Measurements from ENCODE around the gene SCNN1A. TPM values are rescaled to one million over a fixed set of nuclear protein-coding genes. Genes with fewer than 3 reads are reported as not detected.

SCNN1A gene
- total RNA-seq, 1 experiment from 2014 or later = 118 TPM

GRCh38 chr12:6328945-6329702, 46.2 kb downstream of the SCNN1A start:
- ChIA-PET CTCF (interaction anchor here (1.0 kb wide), 1 partner anchor 136 kb away, joined by 3 read pairs; no protein-coding TSS in a partner anchor), POLR2A (interaction anchor here (1.1 kb wide), 1 partner anchor 46 kb away, joined by 5 read pairs; no protein-coding TSS in a partner anchor), RAD21 (ENCODE audit: low non-redundant PET in 1 of 2, low total read pairs in 2 of 2, uncharacterized antibody in 2 of 2, unreplicated experiment in 2 of 2) (no interaction called here)
- ATAC-seq = no peak
- intact Hi-C loops (cut with micrococcal nuclease) = no loop called here
- BruUV-seq (replicated peaks) = no TSS peak
- TF ChIP-seq EZH2 (IDR thresholded peaks at IDR 0.05) (no peak), ZBTB33 (IDR thresholded peaks at IDR 0.05; ENCODE audit: extremely low read depth, insufficient replicate concordance, low read length) (no peak), CBX3 (IDR thresholded peaks at IDR 0.05; ENCODE audit: low read depth) (no peak), MAX (IDR thresholded peaks at IDR 0.05) (no peak), ATF3 (IDR thresholded peaks at IDR 0.05) (no peak), ZNF274 (IDR thresholded peaks at IDR 0.05; ENCODE audit: low read depth, low read length) (no peak), ZFX (IDR thresholded peaks at IDR 0.05) (no peak), SRF (IDR thresholded peaks at IDR 0.05; ENCODE audit: low read depth) (no peak), FOSL1 (IDR thresholded peaks at IDR 0.05; ENCODE audit: low read depth) (no peak), CEBPB (IDR thresholded peaks at IDR 0.05; ENCODE audit: low read depth) (no peak), RAD21 (IDR thresholded peaks at IDR 0.05; ENCODE audit: low read depth) (no peak), SP1 (IDR thresholded peaks at IDR 0.05; ENCODE audit: low read depth) (no peak), ELF1 (IDR thresholded peaks at IDR 0.05; ENCODE audit: borderline replicate concordance, low read depth) (no peak), POLR2AphosphoS5 (IDR thresholded peaks at IDR 0.05; ENCODE audit: low read depth, low read length) (no peak; the same call in 1 of the 2 replicates), TCF7L2 (IDR thresholded peaks at IDR 0.05; ENCODE audit: borderline replicate concordance, extremely low read depth, insufficient read depth, insufficient read length) (no peak), SIN3A (IDR thresholded peaks at IDR 0.05; ENCODE audit: low read depth) (no peak), EGR1 (IDR thresholded peaks at IDR 0.05; ENCODE audit: low read depth) (no peak), CTCF (IDR thresholded peaks at IDR 0.05 in 2 of 3, conservative IDR thresholded peaks at IDR 0.05 in 1 of 3; ENCODE audit: borderline replicate concordance in 1 of 3, insufficient read depth in 1 of 3, low read depth in 2 of 3, low read length in 2 of 3) (no peak), JUND (IDR thresholded peaks at IDR 0.05) (no peak)
- Histone ChIP-seq H3K4me2 (ENCODE audit: low read length) (no peak overlapping the region), H3K9ac (ENCODE audit: low read length) (no peak overlapping the region), H3K9me2 (ENCODE audit: insufficient read depth) (no peaks in the 10 kb centered on the region), H3K9me3 (ENCODE audit: control insufficient read depth in 1 of 2, insufficient read depth in 1 of 2, low read depth in 1 of 2, low read length in 2 of 2) (no peaks in the 10 kb centered on the region), H4K20me1 (ENCODE audit: insufficient read depth) (no peaks in the 10 kb centered on the region), H2AFZ (ENCODE audit: low read depth, low read length, poor library complexity, severe bottlenecking) (no peak overlapping the region), H3K27ac (ENCODE audit: low read depth, low read length) (no peak overlapping the region), H3K4me3 (replicated peaks in 1 of 2; ENCODE audit: low read depth in 1 of 2, low read length in 2 of 2) (no peak overlapping the region), H3K4me1 (ENCODE audit: control insufficient read depth in 1 of 2, insufficient read depth in 2 of 2, low read length in 2 of 2) (peaks cover 0 to 34% of the 10 kb centered on the region in 2 experiments; a peak in 2 of 4 replicates), H3K27me3 (ENCODE audit: insufficient read depth, low read length) (no peaks in the 10 kb centered on the region), H3K79me2 (ENCODE audit: insufficient read depth, low read length) (peaks cover 23% of the 10 kb centered on the region), H3K36me3 (ENCODE audit: control insufficient read depth in 1 of 2, insufficient read depth in 2 of 2, low read length in 2 of 2) (peaks cover 38 to 51% of the 10 kb centered on the region in 2 experiments)
- DNase-seq (ENCODE audit: low read depth, low spot score) = no peak
